Measurements from ENCODE around the gene WNT10A.
A peak's percentile ranks its signal among the peaks of the same experiment; 100 is the strongest.

The WNT10A gene

DNA sequence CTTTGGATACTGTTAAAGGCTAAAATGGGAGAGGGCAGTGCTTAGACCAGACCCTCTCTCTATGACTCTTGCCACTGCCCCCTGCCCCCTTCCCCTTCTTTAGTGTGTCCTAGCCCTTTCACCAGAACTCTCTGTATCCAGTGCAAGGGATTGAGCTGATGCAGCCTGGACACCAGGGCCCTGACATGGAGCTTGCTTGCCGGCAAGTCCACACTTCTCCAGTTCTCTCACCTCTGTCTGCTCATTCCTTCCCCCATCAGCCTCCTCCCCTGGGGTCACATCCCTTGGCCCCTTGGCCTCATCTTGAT, 22.6 kb upstream of the WNT10A start:
- no peak for DNase-seq

DNA sequence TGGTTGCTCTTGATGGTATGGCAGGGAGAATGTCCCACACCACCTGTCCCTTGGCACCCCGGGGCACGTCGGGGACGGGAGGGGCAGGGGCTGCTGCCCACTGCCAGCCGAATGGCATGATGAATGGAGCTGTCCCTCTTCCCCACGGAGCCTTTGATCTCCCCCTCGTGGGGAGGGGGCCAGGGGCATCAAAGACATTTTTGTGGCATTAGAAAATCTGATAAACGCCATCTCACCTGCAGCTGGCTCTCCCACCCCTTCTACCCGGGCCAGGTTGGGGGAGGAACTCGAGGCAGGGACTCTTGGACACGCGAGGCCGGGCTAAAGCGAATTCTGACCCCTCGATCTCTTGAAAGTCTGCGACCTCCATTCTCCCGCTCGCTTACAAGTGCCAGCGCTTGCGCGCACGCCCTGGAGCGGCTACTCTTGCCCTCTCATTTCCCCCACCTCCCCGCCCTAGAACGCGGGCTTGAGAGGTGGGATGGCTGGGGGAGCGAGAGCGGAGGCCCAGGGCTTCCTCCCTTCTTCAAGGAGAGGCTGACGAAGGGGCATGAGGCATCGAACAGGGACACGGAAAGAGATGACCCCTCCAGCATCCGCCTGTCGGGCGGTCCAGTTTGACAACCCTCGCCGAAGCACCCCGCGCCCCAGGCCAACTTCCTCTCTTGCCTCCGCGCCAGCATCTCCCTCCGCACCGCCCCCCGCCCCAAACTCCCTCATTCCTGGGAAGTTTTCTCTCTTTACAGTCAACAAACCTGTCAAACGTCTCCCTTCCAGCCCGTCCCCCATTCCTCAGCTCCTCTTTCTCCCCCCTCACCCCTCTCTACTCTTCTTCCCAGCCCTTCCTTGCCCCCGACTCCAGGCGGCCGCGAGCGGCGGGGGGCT, 21.7 kb upstream of the WNT10A start:
- DNase-seq: no peak

DNA sequence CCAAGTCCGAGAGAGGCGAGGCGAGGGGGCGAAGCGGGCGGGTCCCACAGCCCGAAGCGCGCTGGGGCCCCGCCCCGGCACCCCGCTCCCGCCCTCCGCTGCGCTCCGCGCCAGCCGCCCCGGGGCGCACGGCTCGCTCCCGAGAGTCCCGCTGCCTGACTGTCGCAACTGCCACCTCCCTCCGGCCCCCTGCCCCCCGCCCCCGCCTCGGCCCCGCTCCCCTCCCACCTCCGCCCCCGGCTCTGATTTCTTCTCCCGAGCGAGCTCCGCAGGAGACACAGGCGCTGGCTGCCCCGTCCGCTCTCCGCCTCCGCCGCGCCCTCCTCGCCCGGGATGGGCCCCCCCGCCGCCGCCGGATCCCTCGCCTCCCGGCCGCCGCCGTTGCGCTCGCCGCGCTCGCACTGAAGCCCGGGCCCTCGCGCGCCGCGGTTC, 21.1 kb upstream of the WNT10A start, which contains the start of gene WNT6:
Gene WNT6, plus strand, starts transcription at position 250 of the 432 bp plus-strand sequence. CDS start 233 bp downstream, outside the sequence.
- no peak for DNase-seq

DNA sequence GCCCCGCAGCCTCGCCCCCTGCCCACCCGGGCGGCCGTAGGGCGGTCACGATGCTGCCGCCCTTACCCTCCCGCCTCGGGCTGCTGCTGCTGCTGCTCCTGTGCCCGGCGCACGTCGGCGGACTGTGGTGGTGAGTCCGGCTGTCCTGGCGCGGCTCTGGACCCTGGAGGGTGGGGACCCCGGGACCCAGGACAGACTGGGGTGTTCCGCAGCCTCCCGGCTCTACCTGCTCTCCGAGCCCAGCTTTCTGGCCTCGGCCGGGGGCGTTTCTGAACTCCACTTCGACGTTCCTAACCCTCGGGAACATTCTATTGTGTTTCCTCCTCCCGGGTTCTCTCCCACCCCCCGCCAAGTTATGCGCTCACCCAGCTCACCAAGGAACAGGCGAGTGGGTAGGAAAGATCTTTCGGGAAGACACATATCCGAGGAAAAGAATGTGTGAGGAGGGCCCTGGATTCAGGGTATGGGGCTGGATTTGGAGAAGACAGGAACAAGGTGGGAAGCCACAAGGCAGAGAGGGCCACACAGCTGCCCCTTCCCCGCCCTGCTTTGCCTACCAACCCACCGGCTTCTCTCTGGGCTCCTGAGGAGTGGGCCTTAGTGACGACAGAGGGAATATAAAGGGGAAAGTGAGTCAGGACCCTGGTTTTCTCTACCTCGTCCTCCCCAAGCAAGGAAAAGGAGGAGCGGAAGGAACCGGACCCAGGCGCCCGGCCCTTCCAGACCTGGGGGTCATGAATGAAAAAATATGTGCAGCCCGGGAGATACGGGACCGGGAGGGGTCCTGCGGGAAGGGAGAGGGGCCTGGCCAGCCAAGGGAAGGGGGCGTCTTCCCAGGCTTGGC, 20.4 kb upstream of the WNT10A start:
- DNase-seq: no peak

DNA sequence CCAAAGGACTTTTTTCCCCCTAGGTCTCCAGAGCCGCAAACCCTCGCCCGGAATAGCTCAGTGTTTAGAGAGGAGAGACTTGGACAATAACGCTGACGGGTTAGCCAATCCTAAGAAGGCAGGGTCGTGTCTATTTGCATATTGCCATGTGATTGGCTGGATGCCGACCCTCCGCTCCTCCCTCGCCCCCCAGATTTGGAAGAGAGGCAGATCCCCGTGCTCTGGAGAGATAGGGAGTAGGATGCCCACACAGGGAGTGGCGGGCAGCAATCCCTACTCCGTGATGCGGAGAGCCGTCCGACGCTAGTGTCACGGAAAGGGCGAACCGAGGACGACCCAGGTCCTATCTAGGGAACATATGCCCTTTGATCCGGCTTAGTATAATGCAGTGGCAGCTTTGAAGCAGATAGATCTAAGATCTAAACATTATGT, 19.7 kb upstream of the WNT10A start:
- DNase-seq: peak; percentile 58

DNA sequence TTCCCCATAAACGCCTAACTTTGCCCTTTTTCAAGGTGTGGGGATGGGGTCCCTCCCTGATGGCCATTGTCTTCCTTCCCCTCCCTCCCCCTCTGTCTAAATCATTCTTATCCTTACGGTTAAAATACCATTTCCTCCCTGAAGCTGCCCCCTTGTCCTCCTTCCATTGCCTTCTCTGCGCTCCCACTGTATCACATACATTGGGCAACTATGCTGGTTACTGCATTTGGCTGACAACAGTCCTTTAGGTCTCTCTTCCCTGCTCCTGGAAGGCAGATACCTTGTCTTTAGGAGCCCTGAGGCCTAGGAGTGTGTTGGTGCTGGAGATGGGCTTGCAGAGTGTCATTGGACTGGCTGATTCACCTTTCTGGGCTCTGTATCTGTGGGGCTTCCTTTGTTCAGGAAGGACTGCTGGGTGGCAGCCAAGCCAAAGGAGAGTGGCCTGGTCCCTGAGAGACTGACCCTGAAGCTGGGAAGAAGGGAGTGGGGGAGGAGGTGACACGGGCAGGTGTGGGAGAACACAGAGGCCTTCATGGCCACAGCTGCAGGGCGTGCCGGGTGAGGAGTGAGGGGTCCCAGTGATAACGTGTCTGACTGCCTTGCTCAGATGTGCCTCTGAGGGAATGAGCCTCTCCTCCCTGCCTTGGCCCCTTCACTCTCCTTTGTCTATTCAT, 18.9 kb upstream of the WNT10A start:
- DNase-seq: no peak

DNA sequence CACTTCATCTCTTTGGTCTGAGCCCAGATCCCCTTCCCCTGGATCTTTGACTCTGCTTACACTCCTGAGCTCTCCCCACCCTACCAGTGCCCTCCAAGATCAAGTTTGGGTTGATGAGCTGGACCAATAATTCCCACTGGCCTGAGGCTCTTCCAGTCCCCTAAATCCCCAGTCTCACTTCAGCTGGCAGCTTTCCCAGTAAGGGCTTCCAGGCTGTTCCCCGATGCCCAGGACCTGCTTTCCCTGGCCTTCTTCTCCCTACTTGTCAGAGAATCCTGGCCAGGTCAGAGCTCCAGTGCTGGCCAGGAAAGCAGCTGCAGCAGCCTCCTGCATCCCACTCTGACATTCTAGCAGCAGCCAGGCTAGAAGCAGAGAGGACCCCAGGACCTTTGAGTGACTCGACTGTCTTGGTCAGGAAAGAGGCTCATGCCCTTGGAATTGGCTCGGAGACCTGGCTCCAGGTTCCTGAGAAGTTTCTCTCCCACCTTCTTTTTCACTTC, 17.6 kb upstream of the WNT10A start:
- DNase-seq: no peak

DNA sequence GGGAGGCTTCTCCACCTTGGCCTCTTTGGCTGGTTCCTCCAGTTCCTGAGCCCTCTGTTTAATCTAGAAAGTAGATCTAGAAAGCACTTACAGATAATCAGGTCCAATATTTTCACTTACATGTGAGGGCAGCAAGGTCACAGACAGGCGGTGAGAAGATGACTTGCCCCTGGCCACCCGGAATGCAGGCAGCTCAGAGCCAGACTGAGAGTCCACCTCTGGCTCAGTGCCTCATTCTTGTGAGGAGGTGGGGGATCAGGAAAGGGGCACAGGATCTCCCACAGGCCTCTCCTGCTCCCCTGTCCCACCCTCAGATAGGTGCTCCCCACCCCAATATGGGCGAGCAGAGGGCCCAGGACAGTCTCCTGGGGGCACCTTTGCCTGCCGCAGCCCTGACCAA, 15.3 kb upstream of the WNT10A start:
- no peak for DNase-seq

DNA sequence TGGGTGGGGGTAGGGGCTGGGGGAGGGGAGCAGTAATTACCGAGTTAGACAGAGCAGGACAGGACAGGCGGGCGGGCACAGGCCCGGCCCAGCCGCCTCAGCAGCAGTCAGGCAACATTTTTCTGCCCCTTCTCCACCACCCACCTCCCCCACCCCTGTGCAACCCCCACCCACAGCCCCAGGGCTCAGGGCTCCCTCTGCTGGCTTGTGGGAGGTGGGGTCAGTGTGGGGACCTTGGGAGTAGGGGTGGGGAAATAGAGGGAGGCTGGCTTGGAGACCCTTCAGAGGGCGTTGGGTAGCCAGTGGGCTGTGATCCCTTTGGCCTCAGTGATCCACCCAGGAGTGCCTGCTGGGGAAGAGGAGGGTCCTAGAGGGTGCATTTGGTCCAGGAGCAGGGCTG, 14.7 kb upstream of the WNT10A start:
- no peak for DNase-seq

DNA sequence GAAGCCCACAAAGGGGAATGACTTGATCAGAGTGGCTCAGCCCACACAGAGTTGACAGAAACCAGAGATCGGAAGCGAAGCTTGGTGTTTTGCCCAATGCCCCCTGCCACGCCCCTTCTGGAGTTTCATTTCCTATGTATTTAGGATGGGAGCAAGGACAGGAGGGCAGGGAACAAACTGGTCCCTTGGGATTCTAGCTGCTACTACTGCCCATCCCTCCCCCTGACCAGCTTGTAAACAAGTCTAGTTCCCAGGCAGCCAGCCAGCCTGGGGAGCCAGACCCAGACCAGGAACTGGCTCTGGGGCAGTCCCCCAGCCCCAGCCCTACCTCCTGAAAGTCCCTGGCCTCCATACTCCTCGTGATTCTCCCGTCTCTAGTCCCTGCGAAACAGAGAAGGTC, 12.8 kb upstream of the WNT10A start:
- no peak for DNase-seq

DNA sequence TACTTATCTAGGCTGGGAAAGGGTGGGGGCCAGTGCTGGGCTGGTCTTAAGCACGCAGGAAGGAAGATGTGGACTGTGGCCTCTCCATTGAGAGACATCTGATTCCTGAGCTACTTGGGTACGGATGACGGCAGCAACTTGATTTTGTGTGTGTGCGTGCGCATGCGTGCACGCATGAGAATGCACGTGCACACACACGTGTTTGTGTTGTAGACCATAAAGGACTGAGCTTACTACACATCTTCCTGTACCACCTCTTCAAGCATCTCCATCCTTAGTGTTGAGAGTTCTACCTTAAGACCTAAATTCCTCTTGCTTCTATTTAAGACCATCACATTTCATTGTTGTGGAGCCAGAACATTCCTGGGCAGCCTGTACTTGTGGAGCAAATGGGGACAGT, 11.6 kb upstream of the WNT10A start:
- no peak for DNase-seq

DNA sequence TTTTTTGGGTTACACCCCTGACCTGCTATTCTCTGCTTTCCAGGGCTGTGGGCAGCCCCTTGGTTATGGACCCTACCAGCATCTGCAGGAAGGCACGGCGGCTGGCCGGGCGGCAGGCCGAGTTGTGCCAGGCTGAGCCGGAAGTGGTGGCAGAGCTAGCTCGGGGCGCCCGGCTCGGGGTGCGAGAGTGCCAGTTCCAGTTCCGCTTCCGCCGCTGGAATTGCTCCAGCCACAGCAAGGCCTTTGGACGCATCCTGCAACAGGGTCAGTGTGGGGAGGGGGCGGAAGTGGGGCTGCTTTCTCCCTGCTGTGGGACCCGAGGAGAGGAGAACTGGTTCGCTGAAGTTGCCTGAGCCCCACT, 9.7 kb upstream of the WNT10A start:
- no peak for DNase-seq

DNA sequence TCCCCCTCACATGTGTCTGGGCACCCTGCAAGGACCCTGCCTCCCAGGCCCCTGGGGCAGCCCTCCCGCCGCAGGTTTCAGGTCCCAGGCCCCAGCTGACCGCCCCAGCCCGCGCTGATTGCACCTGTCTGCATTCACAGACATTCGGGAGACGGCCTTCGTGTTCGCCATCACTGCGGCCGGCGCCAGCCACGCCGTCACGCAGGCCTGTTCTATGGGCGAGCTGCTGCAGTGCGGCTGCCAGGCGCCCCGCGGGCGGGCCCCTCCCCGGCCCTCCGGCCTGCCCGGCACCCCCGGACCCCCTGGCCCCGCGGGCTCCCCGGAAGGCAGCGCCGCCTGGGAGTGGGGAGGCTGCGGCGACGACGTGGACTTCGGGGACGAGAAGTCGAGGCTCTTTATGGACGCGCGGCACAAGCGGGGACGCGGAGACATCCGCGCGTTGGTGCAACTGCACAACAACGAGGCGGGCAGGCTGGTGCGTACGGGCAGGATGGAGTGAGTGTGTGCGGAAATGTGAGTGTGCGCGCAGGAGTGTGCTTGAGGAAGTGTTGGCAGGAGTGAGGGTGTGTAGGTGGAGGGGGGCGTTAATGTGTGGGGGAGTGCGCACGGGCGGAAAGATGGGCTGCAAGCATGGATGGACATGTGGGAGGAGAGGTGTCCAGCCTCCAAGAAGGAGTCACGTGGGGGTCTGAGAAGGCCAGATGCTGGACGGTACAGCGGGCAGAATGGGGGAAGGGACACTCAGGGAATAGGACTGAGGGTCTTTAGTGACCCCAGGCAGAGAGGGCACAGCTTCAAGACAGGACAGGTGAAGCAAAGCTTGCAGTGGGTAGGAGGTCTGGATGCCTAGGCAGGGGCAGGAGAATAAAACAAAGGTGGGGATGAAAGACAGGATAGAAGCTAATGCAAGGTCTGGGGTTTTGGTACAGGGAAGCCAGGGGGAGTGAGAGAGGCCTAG, 9.0 kb upstream of the WNT10A start:
- no peak for DNase-seq

DNA sequence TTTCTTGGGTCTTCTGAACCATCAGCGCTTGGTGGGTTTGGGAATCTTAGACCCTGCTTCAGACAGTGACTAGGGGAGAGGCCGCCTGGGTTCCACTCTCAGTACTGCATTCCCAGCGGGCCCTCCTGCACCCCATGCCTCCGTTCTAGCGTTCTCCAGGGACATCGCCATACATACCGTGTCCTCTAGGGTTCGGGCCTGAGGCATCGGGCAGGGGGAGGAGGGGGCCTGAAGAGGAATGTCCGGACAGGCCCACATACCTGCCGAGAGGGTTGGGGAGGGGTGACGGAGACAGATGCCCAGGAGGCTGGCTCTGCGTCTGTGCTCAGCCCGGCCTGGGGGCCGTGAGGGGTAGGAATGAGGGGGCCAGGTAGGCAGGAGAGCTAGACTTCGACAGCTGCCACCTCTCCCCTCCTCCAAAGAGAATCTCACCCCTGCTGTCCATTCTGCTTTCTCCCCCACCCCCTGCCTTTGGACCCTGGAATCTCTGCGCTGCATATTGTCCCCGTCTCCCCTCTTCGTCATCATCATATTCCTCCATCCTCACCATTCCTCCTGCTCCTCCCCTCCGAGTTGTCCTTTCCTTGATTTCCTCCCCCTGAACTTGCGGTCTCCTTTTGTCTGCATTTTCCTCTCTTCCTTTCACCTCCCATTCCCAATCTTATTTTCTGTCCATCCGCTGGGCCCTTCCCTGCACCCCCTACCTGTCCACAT, 7.8 kb upstream of the WNT10A start:
- no peak for DNase-seq

DNA sequence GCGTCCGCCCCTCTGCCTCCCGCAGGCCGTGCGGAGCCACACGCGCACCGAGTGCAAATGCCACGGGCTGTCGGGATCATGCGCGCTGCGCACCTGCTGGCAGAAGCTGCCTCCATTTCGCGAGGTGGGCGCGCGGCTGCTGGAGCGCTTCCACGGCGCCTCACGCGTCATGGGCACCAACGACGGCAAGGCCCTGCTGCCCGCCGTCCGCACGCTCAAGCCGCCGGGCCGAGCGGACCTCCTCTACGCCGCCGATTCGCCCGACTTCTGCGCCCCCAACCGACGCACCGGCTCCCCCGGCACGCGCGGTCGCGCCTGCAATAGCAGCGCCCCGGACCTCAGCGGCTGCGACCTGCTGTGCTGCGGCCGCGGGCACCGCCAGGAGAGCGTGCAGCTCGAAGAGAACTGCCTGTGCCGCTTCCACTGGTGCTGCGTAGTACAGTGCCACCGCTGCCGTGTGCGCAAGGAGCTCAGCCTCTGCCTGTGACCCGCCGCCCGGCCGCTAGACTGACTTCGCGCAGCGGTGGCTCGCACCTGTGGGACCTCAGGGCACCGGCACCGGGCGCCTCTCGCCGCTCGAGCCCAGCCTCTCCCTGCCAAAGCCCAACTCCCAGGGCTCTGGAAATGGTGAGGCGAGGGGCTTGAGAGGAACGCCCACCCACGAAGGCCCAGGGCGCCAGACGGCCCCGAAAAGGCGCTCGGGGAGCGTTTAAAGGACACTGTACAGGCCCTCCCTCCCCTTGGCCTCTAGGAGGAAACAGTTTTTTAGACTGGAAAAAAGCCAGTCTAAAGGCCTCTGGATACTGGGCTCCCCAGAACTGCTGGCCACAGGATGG, 7.1 kb upstream of the WNT10A start:
- DNase-seq: no peak

DNA sequence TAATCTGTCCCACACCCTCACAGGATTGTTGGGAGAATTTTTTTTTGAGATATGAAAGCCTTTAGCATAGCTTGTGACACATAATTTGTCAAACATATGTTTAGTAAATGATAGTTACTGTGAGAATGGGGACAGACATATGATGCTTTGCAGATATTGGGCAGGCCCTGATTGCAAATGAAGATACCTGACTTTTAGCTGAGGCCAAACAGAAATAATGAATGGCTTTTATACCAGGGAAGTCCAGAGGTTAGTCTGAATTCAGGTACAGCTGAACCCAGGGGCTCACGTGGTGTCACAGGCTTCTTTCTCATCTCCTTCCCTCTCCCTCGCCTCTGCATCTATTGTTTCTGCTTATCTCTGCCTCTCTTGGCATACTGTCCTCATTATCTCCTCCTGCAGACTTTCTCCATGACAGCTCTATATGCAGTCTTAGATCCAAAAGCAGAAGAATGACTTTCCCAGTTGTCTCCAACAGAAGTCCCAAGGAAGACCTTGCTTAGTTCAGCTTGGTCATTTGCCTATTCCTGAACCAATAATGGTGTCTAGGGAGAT, 4.9 kb upstream of the WNT10A start:
- no peak for DNase-seq

DNA sequence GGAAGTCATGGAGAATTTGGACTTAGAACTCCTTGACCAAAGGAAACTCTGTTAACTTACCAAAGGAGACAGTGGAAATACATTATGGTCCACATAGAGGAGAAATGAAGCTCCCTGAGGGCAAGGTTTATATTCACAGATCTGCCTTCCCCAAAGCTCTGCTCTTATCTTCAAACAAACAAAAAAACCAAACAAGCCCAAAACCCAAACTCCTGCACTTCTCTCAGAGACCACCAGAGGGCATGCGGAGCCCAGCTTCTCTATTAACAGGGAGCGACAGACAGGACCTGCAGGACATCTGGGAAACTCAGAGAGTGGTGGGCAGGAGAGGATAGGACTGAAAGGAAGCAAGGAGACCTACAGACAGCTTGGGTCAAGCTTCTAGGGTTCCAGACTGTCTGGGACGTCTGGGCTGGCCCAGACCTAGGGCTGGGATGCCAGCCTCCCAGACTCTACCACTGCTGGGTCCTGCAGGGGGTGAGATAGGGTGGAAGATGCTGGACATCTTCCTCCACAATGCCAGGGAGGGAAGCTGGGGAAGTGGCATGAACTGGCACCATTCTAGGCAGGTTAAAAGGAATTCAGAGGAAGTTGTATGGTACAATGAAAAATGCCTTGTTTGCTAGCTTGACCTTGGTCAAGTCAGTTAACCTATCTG, 4.0 kb upstream of the WNT10A start:
- peak; percentile 20 for DNase-seq

DNA sequence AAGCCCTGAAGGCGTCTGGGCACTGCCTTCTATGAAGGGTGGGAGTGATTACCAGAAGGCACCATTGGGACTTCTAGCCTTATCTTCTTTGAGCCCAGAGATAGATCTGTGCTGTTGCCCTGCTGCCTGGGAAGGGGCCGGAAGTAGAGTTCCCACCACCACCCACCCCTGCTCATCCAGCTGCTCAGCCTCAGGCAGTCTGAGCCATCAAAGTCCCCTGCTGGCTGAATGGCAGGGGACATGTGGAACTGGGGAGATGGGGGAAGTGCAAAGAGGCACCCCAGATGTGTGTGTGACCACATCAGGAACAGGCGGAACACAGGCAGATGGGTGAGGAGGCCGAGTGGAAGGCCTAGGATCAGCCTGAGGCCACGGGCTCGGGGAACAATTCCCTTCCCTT, 3.3 kb upstream of the WNT10A start:
- DNase-seq: no peak

DNA sequence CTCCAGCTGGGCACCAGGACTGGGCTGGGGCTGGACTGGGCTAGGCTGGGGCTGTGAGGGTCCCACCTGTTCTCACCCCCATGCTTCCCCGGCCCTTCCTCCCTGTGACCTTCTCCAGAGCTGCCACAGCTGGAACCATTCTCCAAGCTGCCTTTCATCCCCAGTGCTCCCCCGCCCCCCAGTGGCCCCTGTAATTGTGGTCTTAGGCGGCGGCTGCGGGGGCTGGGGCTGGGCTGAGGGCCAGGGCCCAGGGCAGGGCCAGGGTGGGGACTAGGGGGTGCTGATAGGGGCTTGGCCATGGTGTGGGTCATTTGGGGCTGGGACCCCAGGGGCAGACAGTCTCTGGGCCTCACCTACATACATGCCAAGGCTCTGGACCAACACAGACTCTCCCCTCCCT, 2.8 kb upstream of the WNT10A start:
- no peak for DNase-seq

DNA sequence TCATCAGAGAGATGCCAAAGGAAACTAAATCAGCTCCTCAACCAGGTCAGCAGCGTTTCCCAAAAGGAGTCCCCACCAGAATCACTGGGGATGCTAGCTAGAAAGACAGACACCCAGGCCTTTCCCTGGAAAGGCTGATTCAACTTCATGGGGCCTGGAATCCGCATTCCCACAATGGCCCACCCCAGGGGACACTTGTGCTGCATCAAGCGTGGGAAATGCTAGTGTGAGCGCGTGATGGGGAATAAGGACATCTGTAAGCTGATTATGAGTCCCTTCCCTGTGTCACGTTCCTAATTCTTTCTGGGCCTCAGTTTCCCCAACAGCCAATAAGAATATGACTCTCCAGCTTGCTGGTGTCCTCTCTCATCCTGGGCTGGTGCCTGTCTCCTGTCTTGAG, 2.2 kb upstream of the WNT10A start:
- DNase-seq: no peak

Data from NCI-H1092 (cell line).